Activated naive CD8-positive, alpha-beta T cell (primary cell): ENCODE results near the gene NDRG2.
"Not testable (repeated sequence)": the region's sequence is repeated elsewhere in the genome, so short reads cannot be mapped to it uniquely, and the experiment has no call there.

Experiments
- H3K27ac Mint-ChIP-seq: one replicate; pipeline ENCODE4 v1.8.0; 2021; ENCODE audit warnings: mixed read lengths
- H3K27me3 Mint-ChIP-seq: one replicate; pipeline ENCODE4 v1.8.0; 2021; ENCODE audit warnings: mixed read lengths
- H3K36me3 Mint-ChIP-seq: one replicate; pipeline ENCODE4 v1.8.0; 2021; ENCODE audit warnings: mixed read lengths
- H3K4me1 Mint-ChIP-seq: one replicate; pipeline ENCODE4 v1.8.0; 2021; ENCODE audit warnings: low read depth, mixed read lengths
- H3K4me3 Mint-ChIP-seq: one replicate; pipeline ENCODE4 v1.8.0; 2021; ENCODE audit warnings: mild to moderate bottlenecking, mixed read lengths
- H3K9me3 Mint-ChIP-seq: one replicate; pipeline ENCODE4 v1.8.0; 2021; ENCODE audit warnings: low read depth, mixed read lengths

Gene NDRG2

GRCh38 chr14:20986811-20987210 is 38.0 kb downstream of the NDRG2 start:
- Mint-ChIP-seq H3K4me3 (no peak overlapping the region), H3K4me1 (peaks cover 19% of the 10 kb centered on the region), H3K27ac (no peak overlapping the region), H3K36me3 (peaks cover 2% of the 10 kb centered on the region), H3K9me3 (no peaks in the 10 kb centered on the region), H3K27me3 (peaks cover 2% of the 10 kb centered on the region)

GRCh38 chr14:20985650-20986049 is 39.2 kb downstream of the NDRG2 start:
- not testable (repeated sequence) for H3K9me3 Mint-ChIP-seq, H3K27ac Mint-ChIP-seq, H3K4me3 Mint-ChIP-seq, H3K27me3 Mint-ChIP-seq, H3K36me3 Mint-ChIP-seq
- H3K4me1 Mint-ChIP-seq: peaks cover 12% of the 10 kb centered on the region

GRCh38 chr14:20982646-20983369 is 42.1 kb downstream of the NDRG2 start:
- H3K4me1 Mint-ChIP-seq: no peaks in the 10 kb centered on the region
- H3K9me3 Mint-ChIP-seq: no peaks in the 10 kb centered on the region
- no peak overlapping the region for H3K27ac Mint-ChIP-seq
- no peak overlapping the region for H3K4me3 Mint-ChIP-seq
- H3K36me3 Mint-ChIP-seq: no peaks in the 10 kb centered on the region
- H3K27me3 Mint-ChIP-seq: peaks cover 8% of the 10 kb centered on the region

- Mint-ChIP-seq H3K27ac (no peak overlapping the region), H3K4me3 (no peak overlapping the region), H3K4me1 (no peaks in the 10 kb centered on the region), H3K36me3 (no peaks in the 10 kb centered on the region), H3K9me3 (no peaks in the 10 kb centered on the region), H3K27me3 (peaks cover 8% of the 10 kb centered on the region)
Measured at GRCh38 chr14:20980906-20981305, 44.0 kb downstream of the NDRG2 start.

- H3K27me3 Mint-ChIP-seq: peaks cover 10% of the 10 kb centered on the region
- no peaks in the 10 kb centered on the region for H3K4me1 Mint-ChIP-seq
- H3K27ac Mint-ChIP-seq: no peak overlapping the region
- no peaks in the 10 kb centered on the region for H3K9me3 Mint-ChIP-seq
- no peaks in the 10 kb centered on the region for H3K36me3 Mint-ChIP-seq
- no peak overlapping the region for H3K4me3 Mint-ChIP-seq
Measured at GRCh38 chr14:20978687-20979086, 46.2 kb downstream of the NDRG2 start.

- Mint-ChIP-seq H3K9me3 (no peaks in the 10 kb centered on the region), H3K4me1 (peaks cover 3% of the 10 kb centered on the region), H3K27me3 (peaks cover 13% of the 10 kb centered on the region), H3K36me3 (no peaks in the 10 kb centered on the region), H3K4me3 (no peak overlapping the region), H3K27ac (no peak overlapping the region)
Measured at GRCh38 chr14:20976291-20976690, 48.6 kb downstream of the NDRG2 start.

- Mint-ChIP-seq H3K4me3 (no peak overlapping the region), H3K4me1 (peaks cover 8% of the 10 kb centered on the region), H3K36me3 (no peaks in the 10 kb centered on the region), H3K27ac (no peak overlapping the region), H3K27me3 (peaks cover 15% of the 10 kb centered on the region), H3K9me3 (no peaks in the 10 kb centered on the region)
Measured at GRCh38 chr14:20973501-20973900, 51.4 kb downstream of the NDRG2 start.

- no peaks in the 10 kb centered on the region for H3K36me3 Mint-ChIP-seq
- H3K9me3 Mint-ChIP-seq: no peaks in the 10 kb centered on the region
- H3K27me3 Mint-ChIP-seq: peaks cover 27% of the 10 kb centered on the region
- peaks cover 8% of the 10 kb centered on the region for H3K4me1 Mint-ChIP-seq
- peak overlapping the region; percentile 93 for H3K4me3 Mint-ChIP-seq
- no peak overlapping the region for H3K27ac Mint-ChIP-seq
Measured at GRCh38 chr14:20971705-20972021, 53.2 kb downstream of the NDRG2 start.

- no peaks in the 10 kb centered on the region for H3K36me3 Mint-ChIP-seq
- peaks cover 8% of the 10 kb centered on the region for H3K4me1 Mint-ChIP-seq
- H3K27ac Mint-ChIP-seq: no peak overlapping the region
- H3K9me3 Mint-ChIP-seq: no peaks in the 10 kb centered on the region
- peaks cover 27% of the 10 kb centered on the region for H3K27me3 Mint-ChIP-seq
- peak overlapping the region; percentile 93 for H3K4me3 Mint-ChIP-seq
Measured at GRCh38 chr14:20970983-20971704, 53.7 kb downstream of the NDRG2 start.

GRCh38 chr14:20970647-20970982 is 54.2 kb downstream of the NDRG2 start:
- H3K36me3 Mint-ChIP-seq: no peaks in the 10 kb centered on the region
- H3K4me1 Mint-ChIP-seq: peaks cover 8% of the 10 kb centered on the region
- no peaks in the 10 kb centered on the region for H3K9me3 Mint-ChIP-seq
- peak overlapping the region; percentile 93 for H3K4me3 Mint-ChIP-seq
- H3K27ac Mint-ChIP-seq: no peak overlapping the region
- peaks cover 27% of the 10 kb centered on the region for H3K27me3 Mint-ChIP-seq

- no peak overlapping the region for H3K4me3 Mint-ChIP-seq
- peaks cover 35% of the 10 kb centered on the region for H3K27me3 Mint-ChIP-seq
- no peaks in the 10 kb centered on the region for H3K36me3 Mint-ChIP-seq
- peaks cover 8% of the 10 kb centered on the region for H3K4me1 Mint-ChIP-seq
- H3K27ac Mint-ChIP-seq: no peak overlapping the region
- H3K9me3 Mint-ChIP-seq: no peaks in the 10 kb centered on the region
Measured at GRCh38 chr14:20969336-20969735, 55.5 kb downstream of the NDRG2 start.
